Activated CD4-positive, alpha-beta T cell treated with anti-CD3 and anti-CD28 coated beads for 48 hours (primary cell): ENCODE data around the gene CERCAM.

ENCODE experiments used
- DNase-seq: peaks from one replicate; pipeline ENCODE4 v3.0.0-alpha.2; 2020

CERCAM gene, protein sequence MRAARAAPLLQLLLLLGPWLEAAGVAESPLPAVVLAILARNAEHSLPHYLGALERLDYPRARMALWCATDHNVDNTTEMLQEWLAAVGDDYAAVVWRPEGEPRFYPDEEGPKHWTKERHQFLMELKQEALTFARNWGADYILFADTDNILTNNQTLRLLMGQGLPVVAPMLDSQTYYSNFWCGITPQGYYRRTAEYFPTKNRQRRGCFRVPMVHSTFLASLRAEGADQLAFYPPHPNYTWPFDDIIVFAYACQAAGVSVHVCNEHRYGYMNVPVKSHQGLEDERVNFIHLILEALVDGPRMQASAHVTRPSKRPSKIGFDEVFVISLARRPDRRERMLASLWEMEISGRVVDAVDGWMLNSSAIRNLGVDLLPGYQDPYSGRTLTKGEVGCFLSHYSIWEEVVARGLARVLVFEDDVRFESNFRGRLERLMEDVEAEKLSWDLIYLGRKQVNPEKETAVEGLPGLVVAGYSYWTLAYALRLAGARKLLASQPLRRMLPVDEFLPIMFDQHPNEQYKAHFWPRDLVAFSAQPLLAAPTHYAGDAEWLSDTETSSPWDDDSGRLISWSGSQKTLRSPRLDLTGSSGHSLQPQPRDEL

DNA sequence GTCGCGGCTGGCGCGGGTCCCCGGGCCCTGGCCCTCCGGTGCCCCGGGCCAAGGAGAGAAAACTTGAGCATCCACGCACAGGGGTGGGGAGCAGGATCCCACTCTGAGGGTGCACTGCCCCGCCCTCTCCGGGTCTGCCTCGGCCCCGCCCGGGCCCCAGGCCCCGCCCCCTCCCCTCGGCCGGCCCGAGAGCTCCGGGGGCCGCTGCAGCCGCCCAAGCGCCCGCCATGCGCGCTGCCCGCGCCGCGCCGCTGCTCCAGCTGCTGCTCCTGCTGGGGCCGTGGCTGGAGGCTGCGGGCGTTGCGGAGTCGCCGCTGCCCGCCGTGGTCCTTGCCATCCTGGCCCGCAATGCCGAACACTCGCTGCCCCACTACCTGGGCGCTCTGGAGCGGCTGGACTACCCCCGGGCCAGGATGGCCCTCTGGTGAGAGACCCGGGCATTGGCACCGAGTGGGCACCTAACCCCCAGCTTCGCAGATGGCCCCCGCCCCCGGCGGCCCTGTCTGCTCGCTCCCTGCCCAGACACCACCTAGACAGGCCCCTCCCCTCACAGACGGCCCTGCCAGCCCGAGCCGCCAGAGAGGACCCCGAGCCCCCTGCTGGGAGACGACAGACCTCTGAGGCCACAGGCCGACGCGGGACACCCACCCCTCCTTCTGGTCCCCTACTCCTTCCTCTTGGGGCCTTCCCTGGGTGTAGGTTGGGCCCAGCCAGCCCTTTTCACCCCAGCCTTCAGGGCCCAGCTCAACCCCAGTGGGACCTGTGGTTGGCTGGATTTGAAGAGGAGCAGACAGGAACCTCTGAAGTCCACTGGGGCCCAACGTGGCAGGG, at the start of gene CERCAM:
TSS of gene CERCAM (plus strand) at position 207 of the 831 bp plus-strand sequence. CDS start at position 228, 21 bp downstream.
- peak; percentile 39 for DNase-seq

DNA sequence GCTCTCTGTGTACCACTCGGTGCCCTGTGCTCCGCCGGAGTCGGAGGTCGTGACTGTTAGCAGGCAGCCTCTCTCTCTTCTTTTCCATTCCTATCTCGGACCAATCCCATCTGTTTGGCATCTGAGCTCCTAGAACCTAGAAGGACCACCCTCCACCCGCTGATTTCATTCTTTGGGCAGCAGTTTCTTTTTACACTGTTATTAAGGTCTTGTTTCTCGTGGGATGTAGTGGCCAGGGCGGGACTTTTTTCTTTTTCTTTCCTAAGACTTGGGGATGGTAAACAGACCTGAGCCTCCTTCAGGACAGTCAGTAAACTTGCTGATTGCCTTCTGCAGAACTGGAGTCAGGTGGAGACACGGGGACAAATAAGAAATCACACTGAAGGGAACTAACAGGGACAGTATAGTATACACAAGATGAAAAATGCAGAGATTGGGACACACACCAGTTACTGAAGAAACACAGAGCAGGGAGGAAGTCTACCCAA, 49.0 kb upstream of the CERCAM start:
- DNase-seq, result no peak

DNA sequence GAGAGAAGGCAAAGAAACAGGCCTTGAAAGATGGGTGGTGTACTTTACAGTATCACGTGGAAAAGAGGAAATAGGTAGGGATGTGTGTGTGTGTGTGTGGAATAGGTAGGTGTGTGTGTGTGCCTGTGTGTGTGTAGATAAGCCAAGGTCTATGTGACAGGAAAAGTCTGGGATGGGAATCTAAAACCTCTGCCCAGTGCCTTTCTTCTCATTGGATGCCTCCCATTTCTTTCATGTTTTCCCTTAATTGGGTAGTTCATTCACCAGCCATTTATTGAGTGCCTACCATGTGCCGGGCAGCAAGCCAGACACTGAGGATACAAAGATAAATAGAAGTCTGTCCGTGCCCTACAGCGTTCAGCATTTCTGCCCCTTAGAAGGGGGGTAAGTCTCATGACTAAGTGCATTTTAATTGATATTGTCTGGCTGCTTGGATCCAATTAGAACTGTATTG, 48.4 kb upstream of the CERCAM start:
- no peak for DNase-seq

DNA sequence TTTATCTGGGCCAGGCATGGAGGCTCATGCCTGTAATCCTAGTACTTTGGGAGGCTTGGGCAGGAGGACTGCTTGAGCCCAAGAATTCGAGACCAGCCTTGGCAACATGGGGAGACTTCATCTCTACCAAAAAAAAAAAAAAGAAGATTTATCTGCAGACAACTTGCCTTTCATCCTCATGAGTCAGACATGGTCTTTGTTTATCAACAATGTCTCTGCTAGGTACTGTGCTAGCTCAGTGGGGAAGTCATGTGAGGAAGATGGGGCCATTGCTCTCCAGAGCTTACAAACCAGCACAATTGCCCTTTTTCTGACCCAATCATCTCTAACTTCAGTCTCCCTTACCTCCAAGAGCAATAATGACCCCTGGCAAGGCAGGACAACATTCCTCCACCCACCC, 47.9 kb upstream of the CERCAM start:
- no peak for DNase-seq

DNA sequence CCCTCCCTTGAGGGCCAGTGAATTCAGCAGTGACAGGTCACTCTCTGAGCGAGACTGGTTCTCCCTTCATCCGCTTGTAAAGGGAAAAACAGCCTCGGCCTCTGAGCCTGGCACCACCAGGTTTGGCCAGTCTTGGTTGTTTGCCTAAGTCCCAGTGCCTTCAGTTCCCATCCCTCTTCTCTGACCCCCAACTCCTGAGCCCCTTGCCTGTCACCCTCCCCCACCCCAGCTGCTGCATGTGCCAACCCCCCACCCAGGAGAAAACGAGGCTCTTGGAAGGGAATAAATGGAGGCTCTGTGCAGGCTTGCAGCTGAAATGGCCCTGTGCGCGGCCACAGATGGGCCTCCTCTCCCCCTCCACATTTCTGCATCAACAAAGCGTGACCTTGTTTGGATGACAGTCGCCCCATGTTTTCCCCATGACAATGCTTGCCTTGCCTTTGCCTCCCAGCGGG, 46.4 kb upstream of the CERCAM start:
- no peak for DNase-seq

DNA sequence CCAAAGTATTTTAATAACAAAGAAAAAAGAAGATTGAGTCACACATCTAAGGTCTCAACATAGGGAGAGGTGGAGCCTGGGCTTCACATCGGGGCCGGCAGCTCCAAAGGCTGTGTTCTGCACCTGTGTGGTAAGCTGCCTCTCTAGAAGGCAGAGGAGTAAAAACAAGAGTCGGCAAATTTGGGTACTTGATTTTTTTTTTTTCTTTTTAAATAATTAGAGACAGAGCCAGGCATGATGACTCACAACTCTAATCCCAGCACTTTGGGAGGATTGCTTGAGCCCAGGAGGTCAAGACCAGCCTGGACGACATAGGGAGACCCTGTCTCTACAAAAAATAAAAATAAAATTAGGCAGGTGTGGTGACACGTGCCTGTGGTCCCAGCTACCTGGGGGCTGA, 44.8 kb upstream of the CERCAM start:
- no peak for DNase-seq

DNA sequence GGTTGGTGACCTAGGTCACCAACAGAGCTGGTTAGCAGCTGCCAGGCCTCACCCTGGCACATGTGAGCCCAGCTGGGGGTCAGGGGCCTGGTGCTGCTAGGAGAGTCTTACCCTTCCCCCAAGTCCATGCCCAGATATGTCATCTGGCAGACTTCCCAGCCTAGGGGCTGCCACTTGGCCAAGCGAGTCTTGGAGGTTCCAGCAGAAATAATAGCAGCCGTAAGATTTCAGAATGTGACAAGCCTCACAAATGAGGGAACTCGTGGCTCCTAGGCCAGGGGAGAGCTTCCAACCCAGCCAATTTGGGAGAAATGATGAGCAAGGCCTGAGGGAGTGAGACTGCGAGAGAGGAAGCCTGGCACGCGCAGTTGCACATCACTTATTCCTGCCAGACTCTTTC, 38.4 kb upstream of the CERCAM start:
- DNase-seq, result no peak

DNA sequence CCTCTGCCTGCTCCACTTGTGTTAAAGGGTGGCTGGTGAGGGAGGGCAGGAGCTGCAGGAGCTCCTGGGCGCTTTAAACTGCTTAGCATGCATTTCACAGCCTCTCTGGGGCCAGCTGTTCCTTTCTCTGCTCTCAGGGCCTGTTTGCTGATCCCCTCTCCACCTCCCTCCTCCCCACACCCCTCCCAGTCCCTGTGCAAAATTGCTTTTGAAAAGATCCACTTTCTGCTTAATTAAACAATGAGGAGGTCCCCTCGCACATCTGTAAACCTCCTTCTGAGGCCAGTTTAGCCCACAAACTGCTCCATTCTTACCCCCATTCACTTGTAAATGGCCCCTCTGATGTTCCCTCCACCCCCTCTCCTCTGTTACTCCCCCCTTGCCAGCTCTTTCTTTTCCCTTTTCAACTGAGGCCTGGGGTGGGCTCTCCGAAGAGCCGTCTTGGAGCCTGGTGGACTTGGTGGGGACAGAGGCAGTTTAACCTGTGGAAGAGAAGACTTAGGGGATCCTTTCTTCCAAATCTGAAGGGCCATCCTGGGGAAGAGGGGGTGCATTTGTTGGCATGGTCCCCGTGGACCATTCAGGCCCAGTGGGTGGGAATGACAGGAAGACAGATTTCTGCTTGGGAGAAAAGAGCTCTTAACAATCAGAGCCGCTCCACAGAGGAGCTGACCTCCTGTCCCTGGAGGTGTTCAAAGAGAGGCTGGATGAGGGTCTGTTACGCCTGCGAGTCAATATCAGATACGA, 37.5 kb upstream of the CERCAM start:
- DNase-seq, result no peak

DNA sequence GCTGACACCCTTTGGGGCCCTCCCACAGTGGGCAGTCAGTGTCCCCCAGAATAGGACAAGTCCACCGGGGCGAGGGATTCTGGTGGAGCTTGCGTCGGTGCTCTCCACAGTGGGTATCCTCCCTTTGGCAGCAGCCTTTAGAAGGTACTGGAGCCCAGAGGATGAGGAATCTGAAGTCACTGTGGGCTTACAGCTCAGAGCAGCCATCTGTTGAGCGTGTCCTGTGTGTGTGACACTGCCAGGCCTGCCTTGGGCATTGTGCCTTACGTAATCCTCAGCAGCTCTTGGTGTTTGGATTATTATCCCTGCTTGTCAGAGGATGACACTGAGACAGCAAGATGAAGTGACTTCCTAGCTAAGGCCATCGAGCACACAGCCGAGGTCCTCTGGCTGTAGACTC, 36.9 kb upstream of the CERCAM start:
- no peak for DNase-seq

DNA sequence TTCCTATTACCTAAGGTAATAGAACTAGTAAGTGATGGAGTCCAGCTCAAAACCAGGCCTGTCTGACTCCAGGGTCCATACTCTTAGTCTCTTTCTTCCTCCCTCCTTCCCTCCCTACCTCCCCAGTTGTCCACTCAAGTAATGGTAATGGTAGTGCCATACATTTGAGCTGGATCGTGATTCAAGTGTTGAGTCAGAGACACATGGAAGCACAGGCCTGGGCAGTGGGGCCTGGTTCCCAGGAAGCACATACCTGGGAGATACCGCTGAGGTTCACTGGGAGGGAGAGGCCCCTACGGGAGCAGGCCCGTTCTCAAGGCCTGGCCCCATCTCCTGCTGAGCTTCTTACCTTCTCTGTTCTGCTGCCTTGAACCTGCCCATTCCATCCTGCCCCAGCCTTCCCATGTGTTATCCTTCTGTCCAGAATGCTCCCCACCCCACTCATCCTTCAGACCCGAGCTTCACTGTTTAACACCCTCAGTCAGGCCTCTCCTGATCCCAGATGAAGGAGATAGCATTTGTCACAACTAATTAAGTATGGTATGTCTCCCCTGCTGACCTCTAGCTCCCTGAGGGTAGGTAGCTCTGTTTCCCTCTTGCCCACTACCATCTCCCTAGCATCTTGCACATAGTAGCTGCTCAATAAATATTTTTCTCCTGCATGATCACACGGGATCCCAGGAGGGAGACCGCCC, 35.7 kb upstream of the CERCAM start:
- DNase-seq, result no peak

DNA sequence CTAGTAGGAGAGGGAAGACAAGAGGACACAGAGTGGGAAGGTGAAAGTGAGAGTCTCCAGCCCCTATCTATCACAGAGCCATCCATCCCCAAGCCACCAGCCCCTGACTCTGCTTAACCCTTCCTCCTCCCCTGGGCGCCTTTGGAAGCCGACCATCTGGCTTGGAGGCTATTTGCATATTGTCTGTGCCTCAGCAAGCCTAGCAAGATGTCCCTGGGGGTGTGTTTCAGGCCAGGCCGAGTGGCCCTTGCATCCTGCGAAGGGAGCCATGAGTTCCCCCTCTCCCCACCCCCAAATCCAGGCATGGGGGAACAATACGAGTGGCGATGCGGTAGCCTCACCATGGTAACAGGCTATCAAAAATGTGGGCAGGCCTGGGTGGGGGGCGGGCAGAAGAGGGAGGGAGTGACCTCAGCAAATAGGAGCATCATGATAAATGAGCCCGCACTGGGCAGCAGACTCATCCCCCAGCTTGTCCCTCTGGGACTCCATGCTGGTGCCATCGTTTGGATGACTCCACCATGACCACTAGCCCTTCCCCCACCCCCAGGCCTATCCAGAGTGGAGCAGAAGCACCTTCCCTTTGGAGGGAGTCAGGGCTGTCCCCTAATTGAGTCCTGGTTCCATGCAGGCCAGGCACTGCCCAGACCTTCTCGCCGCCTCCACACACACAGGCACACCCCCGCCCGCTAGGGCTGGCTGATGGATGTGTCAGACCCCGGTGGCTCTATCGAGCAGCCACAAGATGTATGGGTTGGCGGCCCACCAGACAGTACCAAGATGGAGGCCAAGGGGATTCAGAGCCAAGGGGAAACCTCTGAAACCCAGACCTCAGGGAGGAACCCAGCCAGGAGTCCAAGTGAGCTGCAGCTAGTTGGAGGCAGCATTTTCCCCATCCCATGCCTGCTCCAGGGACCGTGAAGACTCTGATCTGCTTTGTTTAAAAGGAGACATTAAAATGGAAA, 34.9 kb upstream of the CERCAM start:
- no peak for DNase-seq

DNA sequence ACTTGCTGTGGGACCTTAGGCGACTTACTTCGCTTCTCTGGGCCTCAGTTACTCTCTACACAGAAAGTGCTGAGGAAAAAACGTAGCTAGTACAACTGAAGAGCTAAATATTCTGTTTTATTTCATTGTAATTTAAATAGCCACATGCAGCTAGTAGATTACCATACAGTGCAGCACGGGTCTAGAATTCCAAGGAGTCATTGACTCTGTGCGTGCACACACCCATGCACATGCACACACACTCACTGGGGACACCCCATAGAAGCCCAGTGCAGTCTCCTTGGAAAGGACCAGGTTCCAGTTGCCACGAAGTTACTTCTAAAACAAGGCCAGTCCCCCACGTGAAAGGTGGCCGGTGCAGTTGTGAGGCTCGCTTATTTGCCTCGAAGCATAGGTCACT, 32.5 kb upstream of the CERCAM start:
- DNase-seq, result no peak

DNA sequence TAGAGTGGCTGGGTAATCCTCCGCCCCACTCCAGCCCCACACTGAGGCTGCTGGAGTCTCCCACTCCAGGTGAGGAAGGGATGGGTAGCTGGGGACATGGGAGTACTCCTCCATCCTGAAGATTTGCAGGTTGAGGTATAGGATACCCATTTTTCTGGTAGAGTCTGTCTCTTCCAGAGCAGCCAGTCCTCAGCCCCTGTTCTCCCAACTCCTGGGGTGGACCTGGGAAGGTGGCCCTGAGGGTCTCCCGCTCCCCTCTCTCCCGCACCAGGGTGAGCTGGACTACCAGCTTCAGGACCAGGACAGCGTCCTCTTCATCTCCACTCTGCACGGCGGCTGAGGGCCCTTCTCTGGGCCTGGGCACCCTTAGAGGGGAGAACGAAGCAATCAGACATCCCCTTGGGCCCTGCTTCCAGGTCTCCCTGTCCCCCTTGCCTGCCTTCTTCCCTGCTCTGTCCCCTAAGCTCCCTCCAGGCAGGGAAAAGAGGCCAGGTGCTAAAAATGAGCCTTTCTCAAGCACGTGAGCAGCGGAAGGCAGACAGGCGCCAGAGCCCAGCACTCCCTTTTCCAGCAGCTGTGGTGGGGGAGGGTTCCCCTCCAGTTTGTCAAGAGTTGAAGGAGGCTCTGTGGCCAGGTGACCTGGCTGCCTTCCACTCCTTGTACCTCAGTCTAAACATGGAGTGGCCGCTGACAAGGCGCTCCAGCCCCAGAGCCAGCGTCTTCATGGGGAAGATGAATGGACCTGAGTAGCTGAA, 31.1 kb upstream of the CERCAM start:
- DNase-seq, result no peak

DNA sequence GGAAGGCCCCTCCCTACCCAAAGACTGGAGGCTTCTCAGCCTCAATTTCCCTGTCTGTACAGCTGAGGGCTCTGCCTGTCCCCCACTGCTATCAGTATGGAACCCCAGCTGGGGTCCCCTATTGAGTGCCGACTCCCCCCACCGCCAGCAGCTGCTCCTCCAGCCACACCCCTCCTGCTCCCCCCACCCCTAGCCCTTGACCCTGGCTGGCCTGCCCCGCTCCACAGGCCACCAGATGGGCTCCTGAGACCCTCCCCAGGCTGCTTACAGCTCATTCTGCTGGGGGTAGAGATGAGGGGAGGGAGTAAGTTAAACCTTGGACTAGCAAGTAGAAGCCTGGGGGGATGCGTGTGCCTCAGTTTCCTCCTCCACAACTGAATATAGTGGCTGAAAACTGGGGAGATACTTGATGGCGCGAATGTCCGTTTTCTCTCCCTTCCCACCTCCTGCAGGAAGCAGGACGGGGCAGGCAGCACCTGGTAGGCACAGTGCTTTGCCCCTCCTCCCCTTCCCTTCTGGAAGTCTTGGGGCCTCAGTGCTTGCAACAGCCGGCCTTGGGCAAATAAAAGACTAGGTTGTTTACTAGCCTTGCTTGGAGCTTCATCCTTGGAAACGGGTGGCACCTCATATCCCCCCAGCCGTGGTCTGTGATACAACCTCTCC, 30.4 kb upstream of the CERCAM start:
- DNase-seq, result no peak

DNA sequence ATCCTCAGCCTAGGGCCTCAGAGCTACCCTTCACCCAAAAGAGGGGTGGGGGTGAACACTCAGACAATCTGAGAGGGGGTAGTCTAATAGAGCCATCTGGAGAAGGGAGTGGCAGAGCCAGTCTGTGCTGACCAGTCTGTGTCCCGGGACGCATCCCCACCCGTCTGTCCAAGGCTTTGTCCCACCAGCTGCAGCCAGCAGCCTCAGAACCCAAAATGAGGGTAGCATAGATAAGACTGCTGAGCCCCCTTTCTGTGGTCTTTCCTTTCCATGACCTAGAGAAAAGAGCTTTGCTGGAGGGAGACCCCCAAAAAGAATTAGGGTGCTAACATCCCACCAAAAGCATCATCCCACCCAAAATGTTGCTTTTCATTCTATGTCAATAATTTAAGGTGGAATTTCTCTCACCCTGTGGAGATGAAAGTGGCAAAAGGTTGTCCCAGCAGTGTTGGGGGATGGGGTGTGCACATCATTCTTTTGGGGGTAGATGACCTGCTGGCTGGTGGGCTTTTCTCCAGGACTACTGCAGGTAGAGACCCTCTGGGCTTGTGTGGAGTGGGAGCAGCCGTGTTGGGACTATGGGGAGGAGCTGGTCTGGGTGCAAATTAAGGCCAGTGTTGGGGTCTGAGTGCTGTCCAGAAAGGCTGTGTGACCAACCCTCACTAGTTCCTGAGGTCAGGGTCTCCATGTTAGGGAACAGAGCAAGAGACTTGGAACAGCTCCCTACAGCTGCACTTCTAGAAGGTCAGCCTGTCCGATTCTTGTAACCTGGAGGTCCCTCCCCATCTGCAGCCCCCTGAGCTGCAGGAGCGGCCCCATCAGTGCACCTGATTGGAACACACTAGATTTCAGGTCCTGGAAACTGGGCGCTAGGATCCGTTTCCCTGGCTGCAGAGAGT, 29.6 kb upstream of the CERCAM start:
- DNase-seq, result no peak

DNA sequence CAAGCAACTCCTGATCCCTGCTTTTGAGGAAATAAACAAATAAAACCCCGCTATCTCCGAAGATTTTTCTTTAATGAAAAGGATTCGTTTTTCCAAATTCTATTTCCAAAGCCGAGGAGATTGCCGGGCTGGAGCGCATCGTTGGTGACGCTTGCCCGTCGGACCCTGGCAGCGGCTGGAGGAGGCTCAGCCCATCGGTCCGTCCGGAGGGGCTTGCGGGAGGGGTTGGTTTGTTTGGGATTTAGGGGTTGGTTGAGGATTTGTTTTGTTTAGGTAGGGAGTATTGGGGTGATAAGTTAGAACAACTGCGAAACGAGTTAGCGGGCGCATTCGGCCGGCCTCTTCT, 28.7 kb upstream of the CERCAM start:
- DNase-seq, result no peak

DNA sequence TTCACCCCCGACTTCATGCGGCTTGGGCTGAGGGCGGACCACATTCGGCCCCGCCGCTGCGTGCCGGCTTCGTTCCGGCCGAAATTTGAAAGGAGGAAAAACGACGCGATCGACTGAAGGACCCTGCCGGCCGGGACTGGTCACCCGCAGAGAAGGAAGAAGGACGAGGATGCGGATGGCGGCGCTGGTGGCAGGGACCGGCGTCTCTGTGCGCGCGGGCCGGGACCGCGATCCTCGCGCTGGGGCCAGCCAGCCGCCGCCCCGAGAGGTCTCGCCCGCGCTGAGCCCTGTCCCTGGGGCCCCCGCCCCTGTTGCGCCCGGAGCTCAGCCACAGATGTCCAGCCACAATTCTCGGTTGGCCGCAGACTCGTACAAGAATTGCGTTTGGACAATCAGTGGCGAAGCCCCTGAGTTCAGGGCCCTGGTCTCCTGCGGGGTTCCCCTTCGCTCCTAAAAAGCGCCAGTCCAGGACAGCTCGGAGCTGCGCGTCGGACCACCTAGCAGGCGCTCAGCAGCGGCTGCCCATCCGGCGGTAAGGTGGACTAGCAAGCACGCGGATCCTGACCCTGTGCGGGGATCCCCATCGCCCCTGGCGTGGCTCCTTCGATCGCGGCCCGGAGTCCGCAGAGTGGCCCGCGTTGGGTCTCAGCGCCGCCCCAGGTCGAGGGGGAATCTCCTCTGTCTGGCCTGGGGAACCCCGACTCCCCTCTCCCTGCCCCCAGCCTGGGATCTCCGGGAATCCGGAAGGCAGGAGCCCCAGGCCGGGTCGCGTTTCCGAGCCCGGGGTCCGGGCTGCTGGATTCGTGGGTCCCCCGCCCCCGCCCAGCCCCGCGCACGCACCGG, 28.1 kb upstream of the CERCAM start:
- no peak for DNase-seq
